Dedifferentiated amniotic fluid mesenchymal stem cell (primary cell): Measurements from ENCODE around the gene NMNAT2.
A peak's percentile ranks its signal among the peaks of the same experiment; 100 is the strongest.

Experiments used
- DNase-seq: peaks from one replicate; pipeline ENCODE4 v3.0.0-alpha.2; 2016; ENCODE audit errors: extremely low spot score

Gene NMNAT2

DNA sequence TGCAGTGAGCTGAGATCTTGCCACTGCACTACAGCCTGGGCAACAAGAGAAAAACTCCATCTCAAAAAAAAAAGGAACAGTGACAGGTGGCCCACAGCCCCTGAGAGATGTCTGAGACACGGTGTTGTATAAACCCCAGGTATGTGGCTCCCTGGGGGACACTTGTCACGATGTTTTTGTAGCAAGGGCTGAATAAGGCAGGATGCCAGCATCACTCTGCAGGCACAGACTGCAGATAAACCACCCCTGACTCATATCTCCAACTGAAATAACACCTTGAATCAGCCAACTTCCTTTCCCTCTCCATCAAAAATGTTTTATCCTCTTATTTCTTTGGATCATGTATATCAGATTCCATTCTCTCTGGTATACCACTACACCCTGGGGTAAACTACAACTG lies 52.5 kb downstream of the NMNAT2 start:
- no peak for DNase-seq

DNA sequence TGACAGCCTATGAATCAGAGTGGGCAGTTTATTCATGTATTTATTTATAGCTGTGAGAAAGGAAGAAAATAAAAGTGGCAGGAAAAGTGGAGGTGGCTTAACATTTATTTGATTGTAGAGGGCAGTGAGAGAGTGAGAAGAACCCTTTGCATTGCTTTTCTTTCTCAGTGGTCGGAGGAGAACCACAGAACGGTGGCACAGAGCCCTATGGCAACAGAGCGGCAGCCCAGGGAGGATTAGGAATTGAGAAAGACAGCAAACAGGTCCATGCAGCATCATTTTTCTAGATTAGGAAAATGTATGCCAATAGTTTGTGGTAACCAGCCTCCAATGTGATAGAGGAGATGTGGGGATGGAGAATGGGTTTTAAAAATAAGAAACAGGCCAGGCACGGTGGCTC lies 53.1 kb downstream of the NMNAT2 start:
- DNase-seq: no peak

DNA sequence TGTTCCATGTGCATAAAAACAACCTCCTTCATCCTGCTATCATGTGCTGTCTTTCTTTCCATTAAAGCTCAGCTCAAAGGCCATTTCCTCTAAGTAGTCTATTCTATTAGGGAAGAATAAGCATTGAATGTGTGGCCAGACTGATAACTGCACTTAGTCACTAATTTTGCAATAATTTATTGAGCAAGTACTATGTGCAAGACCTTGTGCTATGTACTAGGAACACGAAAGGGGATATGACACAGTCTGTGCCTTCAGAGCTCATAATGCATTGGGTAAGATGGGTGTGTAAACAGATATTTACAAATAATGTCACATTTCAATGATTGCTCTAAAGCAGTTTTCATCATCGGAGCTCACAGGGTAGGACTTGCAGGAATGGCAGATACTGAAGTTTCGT lies 54.2 kb downstream of the NMNAT2 start:
- DNase-seq: no peak

DNA sequence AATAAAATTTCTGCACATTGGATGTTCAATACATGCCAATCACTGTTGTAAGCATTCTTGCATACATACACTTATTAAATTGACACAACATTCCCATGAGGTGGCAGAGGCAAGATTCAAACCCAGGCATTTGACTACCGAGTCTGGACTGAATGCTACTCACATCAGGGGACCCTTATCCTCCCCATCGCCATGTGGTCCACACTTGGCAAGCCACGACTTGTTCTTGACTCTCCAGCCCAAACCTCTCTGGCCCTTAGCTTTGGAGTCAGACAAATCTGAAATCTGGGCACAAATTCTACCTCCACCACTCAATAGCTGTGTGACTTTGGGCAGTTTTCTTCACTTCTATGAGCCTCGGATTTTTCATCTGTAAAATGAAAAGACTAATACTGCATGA lies 57.1 kb downstream of the NMNAT2 start:
- DNase-seq: no peak

DNA sequence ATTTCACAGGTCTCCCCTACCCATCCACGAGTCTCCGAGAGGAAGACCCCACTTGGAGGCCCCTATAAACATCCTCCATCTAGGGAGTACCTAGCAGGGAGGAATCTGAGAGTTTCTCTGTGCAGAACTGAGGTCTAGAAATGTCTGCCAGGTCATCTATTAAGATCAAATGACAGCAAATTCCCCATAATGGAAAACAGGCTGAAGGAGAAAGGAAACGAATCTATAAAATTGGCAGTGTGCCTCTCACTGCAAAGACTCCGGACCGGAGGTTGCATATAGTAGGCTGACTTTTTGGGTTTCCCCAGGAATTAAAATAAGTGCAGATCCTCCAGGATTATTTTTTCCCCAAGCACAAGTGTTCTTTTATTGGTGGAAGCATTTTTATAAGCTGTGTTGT lies 57.7 kb downstream of the NMNAT2 start:
- DNase-seq: no peak

DNA sequence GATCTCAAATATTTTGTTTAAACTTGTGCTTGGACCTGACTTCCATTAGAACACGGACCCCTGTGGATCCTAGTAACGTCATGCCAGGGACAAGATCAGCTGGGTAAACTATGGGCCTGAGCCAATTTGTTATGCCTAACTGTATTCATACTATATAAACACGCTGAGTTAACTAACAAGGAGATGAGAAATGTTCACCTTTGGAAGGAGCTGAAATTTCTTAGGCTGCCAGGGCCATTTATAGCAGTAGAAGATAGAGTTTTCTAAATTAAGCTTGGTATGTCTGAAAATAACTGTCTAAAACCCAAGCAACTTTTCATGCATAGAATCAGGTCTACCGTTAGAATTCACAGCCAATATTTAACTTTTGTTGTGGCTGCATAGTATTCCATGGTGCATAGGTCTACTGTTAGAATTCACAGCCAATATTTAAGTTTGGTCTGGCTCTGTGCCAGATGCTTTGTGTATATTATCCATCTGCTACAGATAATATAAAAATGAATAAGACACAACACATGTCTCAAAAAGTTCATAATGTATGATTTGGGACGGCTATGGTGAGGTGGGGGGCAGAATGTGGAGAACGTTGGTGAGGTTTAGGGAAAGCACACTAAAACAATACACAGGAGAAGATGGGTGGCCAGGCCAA lies 61.5 kb downstream of the NMNAT2 start:
- DNase-seq: no peak

DNA sequence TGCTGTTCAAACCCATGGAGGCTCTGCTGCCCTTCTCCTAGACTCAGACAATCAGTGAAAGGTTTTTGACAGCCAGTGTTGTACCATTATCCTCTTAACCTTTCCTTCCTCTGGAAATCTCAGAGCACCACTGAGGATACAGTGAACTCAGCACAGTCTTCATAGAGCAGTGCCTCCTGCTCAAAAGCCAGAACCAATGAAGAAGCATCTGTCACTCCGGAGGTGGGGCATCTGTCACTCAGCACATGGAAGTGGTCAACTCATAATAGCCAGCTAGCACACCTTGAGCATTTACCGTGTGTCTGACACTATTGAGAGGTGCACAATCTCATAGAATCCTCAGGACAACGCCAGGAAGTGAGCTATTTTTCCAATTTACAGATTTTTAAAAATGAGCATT lies 62.4 kb downstream of the NMNAT2 start:
- no peak for DNase-seq

DNA sequence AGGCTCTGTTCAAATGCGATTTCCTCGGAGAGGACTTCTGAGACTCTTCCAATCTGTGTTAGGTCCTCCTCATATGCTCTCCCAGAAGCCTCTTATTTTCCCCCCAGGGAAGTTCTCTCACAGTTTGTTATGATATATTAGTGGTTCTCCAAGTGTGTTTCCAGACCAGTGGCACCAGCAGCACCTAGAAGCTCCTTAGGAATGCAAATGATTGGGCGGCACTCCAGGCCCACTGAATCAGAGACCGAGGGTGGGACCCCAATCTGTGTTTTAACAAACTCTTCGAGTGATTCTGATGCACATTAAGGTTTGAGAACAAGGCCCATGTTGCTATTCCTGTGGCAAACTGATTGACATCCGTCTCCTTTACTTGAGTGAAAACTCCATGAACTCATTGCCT lies 63.0 kb downstream of the NMNAT2 start:
- DNase-seq: no peak

DNA sequence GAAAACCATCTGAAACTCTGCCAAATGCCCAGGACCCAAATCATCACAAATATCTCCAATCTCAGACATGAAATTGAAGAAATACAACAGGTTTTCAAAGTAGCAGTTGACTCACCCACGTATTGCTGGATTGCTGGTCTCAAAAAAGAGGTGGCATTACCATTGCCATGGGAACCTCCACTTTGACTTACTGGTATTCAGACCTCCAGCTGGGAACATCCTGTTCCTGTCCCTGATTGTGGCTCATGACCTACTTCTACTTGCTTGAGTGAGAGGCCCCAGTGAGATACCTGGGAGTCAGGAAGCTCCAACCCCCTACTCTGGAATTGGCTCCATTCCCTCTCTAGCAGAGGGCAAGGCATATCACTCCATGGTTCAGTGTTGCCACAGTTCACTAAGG lies 64.6 kb downstream of the NMNAT2 start:
- DNase-seq: no peak

DNA sequence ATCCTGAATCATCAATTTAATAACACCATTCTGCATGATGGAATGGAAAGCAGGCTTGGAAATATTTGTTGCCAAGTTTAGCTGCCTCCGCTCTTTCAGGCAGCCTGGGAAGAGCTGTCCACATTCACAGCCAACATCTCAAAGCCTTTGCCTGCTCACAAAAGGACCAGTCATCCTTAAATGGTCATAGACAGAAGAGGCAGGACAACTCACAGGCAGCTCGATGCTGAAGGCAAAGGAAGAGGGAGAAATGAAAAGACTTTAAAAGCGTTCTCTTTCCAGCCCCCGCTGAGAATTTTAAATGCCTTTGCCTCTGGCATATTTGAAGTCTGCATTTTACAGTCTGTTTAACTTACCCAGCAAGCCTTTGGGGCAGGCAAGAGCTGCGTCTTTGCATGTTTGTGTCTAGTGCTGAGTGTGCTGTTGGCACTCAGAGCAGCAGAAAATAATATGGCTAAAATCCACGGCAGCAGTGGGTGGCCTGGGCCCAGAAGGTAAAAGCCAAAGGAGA lies 68.9 kb downstream of the NMNAT2 start:
- peak; percentile 70 for DNase-seq

DNA sequence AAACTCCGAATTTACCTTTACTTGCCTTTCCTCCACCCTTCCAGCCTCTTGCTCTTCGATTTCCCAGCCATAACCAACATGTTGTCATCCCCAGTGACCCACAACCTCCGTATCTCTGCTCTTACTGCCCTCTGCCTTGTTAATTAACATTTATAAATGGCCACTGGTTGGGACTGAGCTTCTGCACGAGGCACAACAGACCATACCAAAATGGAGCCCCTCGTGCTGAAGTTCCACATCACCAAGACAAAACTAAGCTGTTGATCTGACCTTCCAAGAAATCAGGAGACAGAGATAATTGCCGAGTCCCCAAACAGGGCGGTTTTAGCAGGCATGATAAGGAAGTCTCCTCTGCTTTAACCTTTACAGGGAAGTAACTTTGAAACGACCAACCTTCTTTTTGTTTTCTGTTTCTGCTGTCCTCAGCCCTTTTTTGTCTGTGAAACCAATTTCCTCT lies 71.9 kb downstream of the NMNAT2 start:
- no peak for DNase-seq

DNA sequence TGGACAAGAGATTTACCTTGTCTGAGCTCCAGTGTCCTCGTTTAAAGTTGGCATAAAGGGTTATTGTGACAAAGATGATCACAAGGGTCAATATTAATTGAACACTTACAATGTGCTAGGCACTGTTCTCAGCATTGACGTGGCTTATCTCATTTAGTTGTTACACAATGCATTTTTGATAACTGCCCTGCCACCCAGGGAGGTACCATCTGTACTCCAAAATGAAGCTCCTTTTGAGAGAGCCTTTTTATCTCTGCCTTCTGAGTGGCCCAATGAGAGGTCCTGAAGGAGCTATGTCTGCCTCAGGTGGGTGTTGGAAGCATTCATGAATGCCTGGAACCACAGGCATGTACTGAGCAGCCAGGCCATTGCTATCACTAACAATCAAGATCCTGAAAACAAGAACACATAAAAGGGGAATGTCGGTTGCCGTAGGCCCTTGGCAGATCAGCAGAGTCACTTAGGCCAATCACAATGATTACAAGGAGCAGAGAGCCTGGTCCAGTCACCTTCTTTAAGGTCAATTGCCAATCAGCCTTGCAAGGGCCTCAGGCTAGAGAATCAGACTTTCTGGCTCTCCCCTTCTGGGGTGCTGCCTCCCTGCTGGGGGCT lies 78.5 kb downstream of the NMNAT2 start:
- no peak for DNase-seq

DNA sequence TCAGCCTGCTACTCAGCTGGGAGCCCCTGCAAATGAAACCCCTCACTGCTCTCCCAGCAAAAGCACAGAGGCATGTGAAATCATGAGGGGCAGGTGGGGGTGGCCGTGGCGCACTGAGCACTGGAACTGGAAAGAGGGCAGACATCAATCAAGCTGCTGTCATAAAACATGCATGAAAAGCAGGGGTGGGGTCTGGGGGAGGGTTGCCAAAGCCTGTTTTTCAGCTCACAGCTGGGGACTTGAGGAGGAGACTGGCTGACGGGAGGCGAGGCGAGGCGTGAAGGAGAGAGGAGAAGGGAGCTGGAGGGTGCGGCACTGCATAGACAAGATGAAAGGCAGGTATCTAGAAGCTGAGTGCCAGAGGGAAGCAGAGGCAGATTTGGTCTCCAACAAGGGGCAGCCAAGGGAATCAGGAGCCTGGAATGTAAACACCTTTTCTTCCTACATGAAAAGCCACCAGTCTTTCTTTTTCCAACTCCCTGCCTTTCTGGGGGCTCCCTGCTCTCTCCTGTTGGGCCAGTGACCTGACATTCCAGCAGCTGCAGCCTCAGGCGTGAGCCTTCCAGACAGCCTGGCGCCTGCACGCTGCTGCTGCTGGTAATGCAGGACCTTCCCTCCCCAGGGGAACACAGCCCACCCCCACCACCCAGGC lies 87.0 kb downstream of the NMNAT2 start:
- DNase-seq: no peak

DNA sequence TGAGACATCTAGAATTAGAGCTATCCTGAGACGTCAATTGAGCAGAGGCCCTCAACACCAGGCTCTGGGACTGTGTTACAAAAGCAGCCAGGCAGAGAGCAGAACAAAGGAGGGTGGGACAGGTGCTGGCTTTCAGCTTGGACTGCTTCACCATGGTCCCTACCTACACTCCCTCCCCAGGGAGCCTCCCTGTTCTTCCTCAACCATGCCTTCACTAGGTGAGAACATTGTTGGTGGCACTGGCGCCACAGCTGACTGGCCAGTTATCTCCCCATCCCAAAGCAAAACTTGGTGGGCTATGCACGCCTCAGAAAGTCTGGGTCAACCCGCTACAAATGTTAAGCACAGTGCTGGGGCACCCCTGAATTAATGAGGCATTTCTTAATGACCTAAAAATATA lies 87.8 kb downstream of the NMNAT2 start:
- no peak for DNase-seq

DNA sequence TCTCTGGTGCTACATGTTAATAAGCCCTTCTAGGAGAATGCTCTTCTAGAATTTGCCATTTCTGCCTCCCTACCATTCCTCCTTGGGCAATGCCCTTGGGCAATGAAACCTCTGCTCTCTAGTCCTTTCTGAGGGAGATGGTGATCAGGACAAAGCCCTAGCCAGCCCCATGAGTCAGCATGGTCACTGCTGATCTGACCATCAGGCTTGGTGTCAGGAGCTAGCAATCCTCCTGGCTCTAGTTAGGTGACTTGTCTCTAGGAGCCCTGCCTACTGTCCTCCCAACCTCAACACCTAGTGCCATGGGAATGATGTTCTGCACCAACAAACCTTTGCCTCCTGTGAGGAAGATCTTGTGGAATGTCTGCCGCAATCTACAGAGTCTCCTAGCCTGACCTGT lies 89.8 kb downstream of the NMNAT2 start:
- DNase-seq: no peak

DNA sequence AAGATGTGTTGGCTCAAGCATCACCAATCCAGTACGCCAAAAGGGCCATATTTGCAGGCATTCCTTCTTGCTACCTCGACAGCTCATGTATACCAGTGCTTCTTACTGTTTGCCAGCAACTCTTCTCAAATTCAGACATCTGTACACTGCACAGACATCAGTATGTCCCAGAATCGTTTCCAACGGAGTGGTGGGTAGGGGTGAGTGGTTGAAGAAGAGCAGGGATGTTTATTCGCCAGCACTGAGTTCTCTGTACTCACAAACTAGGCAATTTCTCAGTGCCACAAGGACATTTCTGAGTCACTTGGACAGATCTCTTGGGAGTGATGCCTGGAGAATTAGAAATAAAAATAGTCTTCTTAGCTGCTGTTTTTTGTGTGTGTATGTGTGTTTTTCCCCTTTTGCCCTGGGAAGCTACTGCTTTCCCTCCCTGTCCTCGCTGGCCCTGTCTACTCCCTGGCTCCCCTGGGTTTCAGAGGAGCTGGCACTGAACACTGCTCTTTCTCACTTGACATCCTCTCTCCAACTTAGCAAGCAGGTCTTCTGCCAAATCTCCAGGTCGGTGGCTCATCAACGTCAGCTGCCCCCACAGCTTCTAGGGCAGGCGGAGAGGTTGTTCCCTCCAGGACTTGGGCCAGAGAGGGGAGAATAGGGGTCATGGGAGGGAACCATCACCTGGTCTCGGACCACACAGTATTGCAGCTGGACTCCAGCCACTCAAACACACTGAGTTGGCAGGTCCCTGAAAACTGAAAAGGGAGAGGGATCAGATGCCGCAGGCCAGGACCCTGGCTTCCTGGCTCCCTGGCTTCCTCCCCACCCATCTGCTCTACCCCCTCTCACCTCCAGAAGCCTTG lies 90.5 kb downstream of the NMNAT2 start:
- DNase-seq: no peak

DNA sequence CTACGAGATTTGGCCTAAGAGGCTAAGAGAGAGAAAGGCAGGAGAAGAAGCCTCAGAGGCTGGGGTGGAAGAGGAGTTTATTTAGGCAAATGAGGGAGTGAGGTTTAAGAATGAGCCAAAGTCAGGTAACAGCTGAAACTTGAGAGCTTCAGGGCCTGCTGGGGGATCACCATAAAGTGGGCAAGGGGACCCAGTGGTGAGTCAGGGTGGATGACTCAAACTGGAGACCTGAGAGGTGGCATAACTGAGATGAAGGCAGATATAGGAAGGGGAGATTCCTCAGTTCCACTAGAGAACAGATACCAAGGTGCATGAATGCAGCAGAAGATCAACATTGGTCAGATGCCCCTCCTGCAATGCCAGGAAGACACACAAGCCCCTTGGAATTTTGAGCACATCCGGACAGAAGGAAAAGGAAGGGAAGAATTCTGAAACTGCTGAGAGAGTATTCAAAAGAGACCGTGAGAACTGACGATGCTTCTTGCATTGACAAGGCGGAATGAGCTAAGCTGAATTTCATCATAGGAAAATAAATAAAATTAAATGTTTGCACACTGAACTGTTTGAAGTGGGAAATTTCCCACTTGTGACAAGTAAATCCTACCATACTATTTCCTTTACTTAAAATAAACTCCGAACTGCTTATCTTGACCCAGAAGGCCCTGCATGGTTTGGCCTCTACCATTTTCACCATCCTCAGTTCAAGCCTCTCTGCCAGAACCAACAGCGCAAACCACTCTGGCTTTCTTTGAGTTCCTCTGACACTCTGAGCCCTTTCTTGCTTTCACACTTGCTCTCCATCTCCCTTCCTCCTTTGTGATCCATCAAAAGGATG lies 94.1 kb downstream of the NMNAT2 start:
- DNase-seq: no peak

DNA sequence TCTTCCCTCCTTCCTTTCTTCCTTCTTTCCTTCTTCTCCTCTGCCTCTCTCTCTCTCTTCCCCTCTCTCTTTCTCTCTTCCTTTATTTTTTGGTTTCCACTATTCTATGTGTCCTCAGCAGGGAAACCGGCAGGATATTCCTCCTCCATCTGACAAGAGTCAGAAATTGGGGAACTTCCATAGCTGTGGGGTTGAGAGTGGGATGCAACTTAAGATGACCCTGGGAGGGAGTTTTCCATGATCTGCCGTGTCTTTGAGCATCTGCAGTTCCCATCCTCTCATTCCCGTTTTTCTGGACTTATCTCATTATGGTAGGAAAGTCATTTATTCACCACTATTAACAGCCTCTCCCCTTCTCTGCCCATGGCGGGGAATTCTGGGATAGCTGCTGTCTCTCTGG lies 98.6 kb downstream of the NMNAT2 start:
- DNase-seq: no peak

DNA sequence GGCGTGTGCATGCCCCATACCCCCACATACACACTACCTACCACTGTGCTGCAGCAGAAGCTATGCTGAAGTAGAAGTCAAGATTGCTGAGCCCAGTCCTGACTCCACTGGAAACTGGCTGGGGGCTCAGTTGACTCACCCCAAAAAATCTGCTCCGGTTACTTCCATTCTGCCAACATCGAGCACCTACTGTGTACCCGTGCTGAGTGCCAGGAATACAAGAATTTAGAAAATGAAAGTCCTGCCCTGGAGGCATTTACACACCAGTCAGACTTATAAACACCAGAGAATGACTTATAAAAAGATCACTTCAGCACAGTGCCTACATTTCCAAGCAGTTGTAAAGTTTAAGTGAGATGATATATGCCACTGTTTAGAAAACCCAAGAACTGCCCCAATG lies 99.1 kb downstream of the NMNAT2 start:
- no peak for DNase-seq

DNA sequence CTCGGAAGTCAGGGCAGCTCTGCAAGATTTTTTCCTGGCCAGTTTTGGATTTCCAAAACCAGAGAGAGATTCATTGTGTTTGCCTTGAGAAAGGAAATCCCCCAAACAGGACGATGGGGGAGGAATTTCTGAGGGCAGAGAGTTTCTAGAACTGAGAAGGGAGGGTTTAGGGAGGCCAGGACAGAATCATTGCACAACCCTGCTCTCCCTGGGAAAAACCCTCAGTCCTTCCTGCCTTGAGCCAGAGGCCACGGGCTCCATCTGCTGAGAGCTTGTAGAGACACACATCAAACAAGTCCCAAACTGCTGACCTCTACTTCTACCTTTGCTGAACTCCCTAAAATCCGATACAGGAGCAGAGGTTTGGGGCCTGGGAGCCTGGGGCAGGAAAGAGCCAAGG lies 99.7 kb downstream of the NMNAT2 start:
- peak; percentile 88 for DNase-seq

DNA sequence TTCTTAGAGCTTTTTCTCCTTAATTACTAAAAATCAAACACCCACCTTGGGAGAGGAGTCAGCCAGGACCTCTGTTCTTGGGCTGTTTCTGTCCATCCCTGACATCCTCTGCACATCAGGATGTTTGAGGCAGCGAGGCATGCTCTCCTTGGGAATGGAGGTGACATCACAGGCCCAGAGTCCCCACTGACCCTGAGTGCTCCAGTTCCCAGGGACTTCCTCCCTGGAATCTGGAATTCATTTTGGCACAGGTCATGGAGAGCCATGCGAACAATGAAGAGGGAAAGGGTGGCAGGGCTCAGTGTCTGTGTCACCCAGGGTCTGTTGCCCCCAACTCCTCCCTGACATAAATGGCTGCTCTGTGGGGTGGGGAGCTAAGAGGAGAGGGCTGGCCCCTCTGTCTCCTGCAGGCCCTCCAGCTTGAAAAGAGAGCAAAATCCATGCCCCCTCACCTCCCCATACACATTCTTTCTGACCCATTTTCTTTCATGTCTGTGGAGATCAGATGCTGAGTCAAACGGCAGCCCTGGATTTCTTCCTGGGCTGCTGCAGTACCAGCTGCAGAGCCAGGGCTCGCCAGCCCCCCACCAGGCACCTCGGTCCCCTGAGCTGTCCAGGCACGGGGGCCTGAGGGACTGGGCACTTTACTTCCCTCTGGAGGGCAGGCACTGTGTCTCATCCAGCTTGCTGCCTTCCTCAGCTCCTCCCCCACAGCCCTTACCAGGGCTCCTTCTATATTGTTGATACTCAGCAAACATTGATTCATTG lies 102.0 kb downstream of the NMNAT2 start:
- no peak for DNase-seq
